NCI-H345 treated with DMSO at 0.1 percent for 48 hours (cell line): Measurements from ENCODE around the gene GALNT11.

ENCODE experiments used
- DNase-seq: peaks from one replicate; lab custom pipeline; 2025; ENCODE audit not compliant: unreplicated experiment; lab: John Stamatoyannopoulos, UW

GALNT11 gene

DNA sequence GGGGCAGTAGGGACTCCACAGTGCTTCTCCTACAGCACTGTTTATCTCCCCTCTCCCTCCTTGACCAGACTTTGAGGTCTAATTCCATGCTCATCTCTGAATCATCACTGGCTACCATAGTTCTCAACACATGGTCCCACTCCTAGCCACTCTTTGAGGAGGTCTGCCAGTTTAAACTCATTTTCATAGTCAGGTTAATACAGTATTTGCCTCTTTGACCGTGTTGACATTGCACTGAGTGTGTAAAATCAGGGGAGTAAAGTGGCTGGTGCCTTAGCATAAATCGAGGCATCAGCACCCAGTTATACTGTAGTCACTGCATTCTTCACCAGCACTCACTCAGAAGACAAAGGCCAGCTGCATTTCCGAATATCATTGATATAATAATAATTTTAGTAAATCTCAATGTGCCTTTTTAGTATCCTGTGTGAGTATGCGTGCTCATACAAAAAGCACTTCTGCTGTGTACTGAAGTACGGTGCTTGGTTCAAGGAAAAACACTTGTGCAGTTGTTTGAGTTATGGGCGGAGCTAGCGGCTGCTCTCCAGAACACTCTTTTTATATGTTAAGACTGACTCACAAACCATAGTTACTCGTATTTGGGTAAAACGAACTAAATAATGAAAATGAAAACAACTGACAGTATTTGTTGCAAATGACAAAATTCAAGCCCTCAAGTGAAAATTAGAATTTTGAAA is 89.7 kb downstream of the GALNT11 start:
- no peak for DNase-seq

DNA sequence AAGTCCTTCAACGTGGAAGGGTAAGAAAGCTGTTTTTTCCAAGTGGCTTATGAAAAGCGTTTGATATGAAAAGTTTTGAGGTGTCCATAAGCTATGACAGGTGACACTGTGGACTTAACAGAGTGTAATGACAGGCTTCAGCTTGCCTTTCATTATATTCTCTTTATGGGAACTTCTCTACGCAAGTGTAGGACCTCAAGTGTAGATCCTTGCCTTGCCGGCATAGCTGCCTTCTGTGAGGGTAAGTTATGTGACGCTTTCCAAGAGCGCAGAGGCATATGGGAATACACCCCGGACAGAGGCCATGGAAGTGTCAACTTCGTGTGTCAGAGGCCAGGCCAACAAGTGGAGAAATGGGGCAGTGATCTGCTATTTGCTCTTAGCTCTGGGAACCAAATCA is 91.9 kb downstream of the GALNT11 start:
- DNase-seq = no peak

DNA sequence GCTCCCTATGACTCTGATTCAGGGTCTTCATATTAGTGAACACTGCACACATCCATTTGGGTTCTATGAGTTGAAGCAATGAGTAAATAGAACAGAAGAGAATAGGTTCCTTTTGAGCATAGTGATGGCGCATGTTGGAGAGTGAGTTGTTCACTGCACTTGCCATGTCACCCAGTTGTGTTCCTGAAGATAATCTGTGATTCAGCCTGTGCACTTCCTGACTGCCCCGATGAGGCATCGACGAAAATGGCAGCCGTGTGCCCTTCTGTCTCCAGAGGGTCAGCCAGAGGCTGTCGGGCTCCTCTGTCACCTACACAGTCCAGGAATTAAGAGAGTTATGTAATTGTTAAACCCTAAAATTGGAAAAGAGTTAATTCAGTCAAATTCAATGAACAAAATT is 94.7 kb downstream of the GALNT11 start:
- no peak for DNase-seq

DNA sequence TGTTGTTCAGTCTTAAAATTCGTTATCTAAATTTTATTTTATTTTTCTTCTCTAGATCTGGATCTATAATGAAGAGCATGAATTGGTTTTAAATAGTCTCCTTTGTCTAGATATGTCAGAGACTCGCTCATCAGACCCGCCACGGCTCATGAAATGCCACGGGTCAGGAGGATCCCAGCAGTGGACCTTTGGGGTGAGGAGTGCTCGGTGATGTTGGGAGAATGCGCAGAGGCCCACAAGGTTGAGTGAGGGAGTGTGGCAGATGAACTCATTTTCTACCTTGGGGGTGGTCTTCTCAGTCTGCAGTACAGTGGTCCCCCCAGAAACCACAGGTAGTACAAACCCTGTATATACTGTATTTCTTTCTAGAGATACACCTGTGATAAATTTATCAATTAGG is 95.3 kb downstream of the GALNT11 start:
- DNase-seq = no peak

DNA sequence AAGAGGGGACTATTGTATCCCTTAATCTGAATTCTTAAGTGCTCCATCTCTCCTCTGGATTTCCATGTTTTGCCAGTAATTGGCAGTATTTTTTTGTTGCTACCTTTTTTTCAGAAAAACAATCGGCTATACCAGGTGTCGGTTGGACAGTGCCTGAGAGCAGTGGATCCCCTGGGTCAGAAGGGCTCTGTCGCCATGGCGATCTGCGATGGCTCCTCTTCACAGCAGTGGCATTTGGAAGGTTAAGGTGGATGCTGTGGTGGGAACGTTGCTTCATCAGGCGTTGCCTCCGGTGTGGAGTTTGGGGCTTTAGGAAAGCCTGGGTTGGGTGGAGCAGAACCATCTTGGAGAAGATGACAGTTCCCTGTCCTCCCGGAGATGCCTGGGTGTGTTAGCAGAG is 96.0 kb downstream of the GALNT11 start:
- DNase-seq = no peak

DNA sequence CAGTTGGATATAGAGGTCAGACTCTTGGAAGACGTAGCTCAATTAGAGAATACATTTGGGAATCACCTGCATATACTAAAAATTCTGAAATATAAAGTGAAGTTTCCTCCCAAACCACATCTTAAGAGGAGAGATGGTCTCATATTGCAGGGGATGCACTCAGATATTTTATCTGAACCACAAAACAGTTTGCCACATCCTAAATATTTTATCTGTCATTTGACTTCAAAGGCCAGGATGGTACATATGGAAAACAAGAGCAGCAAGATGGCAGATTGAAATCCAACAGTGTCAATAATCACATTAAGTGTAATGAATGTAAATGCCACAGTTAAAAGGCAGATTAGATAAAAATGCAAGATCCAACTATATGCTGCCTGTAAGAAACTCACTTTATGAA is 97.1 kb downstream of the GALNT11 start:
- no peak for DNase-seq

DNA sequence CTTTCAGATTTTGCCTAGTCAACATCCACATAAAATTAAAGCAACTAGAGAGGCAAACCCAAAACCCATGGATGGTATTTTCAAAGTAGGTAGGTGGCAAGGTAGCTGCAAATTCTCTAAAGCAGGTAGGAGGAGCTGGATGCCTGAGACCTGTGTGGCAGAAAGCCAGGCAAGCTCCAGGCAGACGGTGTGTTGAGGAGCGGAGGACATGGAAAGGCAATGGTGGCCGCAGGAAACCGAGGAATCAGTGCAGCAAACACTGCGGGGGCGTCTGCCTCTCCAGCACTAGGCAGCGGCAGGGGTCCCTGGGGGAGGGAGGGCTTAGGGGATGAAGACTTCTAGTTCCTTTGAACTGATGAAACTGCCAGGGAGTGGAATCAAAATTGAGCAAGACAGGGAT is 101.3 kb downstream of the GALNT11 start:
- DNase-seq = no peak

DNA sequence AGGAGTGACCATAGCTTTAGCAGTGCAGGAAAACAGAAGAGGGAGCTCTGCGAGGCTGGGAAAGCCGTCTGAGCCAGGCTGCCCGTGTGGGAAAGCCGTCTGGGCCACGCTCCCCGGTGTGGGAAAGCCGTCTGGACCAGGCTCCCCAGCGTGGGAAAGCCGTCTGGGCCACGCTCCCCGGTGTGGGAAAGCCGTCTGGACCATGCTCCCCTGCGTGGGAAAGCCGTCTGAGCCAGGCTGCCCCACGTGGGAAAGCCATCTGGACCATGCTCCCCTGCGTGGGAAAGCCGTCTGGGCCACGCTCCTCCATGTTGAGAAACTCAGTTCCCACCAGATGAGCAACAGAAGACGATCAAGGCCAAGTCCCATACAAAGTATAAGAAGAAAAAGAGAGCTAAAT is 101.8 kb downstream of the GALNT11 start:
- no peak for DNase-seq

DNA sequence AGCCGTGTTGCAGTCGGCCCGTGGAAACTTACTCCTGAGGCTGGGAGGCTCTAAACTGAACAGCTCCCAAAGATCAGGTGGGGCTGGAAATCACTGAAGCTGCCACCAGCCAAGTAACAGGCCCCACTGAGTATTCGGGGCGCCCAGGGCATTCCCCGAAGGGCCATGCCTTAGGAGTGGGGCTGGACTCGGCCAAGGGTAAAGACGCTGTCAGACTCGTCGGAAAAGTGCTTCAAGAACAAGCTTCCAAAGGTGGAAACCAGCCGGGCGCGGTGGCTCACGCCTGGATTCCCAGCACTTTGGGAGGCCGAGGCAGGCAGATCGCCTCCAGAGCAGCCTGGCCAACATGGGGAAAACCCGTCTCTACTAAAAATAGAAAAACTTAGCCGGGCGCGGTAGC is 102.8 kb downstream of the GALNT11 start:
- DNase-seq = no peak

DNA sequence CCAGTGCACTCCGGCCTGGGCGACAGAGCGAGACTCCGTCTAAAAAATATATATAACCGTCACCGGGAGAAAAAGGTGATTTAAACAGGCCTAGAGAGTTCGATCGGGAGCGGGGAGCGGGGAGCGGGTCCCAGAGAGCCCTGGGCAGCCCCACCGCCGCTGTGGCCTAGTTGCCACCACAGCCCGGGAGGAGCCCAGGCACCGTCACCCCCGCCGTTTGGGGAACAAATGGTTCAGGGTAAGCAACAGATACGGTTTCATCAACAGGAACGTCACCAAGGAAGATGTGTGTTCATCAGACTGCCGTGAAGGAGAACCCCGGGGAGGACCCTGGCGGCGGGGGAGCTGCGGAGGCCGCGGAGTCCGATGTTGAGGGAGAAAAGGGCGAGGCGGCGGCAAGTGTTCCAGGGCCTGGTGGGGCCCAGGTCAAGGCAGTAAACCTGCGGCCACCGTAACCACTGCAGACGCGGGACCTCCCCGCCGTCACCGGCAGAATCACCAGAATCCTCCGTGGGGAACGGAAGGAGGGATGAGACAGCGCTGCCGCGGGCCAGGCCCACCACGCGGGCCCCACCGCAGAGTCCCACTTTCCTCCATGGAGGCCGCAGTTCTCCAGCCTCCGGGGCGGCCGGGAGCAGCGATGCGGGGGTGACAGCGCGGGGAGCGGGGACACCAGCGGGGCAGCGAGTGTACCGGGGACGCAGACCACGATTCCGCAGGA is 103.4 kb downstream of the GALNT11 start:
- DNase-seq = no peak

DNA sequence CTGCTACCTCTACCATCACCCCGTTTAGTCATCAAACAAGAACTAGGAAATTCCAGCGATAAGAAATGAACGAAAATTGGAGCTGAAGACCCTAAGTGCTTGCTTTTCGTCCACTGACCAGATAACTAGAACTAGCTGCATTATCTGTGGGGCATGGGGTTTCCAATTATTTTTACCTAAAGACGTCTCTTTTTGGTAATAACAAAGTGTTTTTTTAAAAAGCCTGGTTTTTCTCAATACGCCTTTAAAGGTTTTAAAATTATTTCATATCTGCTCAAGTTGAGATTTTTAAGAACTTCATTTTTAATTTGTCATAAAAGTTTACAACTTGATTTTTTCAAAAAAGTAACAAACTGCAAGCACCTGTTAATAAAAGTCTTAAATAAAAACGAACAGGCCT is 104.2 kb downstream of the GALNT11 start:
- no peak for DNase-seq

DNA sequence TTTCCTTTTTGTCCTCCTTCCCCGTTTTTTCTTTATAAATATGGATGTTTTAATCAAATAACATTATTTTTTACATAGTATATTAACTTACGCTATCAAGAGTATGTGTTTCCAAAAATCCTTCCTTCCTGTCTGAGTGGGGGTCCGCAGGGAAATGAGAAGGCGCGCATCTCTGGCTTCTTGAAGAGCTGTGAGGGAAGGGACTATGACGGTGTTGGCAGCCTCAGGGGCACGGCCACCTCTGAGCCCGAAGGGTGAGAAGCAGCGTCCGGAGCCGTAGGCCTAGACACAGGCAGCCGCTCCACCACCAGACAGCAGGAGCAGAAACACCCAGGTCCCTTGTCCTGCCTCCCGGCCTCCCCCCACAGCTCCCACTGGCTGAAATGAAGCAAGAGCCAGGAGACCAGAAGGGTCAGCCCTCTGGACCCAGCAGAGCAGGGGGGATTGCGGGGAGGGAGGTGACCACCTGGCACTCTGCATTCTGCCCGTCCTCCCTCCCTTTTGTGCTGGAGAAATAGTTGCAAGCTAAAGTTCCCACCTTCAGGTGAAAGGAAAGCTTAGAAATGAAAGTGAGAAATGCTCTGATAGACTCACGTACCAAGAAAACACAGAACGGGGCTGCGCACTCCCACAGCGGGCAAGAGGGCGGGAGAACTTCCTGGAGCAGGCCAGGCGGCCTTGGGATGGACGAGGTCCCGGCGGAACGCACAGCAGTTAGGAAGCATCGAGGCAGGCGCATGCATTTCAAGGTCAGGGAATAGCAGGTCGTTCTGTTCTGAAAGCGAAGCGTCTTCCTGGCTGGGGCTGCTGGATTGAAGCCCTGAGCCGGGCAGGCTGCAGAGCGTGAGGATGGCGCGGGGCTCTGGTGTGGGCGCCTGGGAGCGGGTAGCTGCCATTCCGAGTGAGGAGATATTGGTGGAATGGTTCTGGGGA is 105.5 kb downstream of the GALNT11 start:
- no peak for DNase-seq

DNA sequence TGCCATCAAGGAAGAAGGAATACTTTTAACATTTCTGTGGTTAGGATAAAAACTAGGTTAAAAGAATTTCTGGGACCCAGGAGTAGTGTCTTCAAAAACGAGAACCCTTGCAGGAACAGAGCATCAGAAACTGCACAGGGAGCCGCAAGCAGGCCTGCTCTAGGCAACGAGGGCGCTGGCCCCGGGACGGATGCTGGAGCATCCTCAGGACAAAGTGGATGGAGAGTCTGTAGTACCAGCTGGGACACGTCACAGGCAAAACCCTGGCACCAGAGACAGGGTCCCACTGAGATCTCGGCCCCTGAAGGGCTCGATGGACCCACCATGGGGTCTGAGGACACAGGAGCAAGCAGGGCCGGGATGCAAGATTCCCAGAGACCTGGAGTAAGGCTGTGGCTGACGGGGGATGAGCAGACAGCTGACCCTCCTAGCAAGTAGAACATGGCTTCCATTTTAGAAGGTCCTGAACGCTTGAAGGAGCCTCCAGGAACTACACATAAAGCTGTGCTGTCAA is 106.6 kb downstream of the GALNT11 start:
- no peak for DNase-seq

DNA sequence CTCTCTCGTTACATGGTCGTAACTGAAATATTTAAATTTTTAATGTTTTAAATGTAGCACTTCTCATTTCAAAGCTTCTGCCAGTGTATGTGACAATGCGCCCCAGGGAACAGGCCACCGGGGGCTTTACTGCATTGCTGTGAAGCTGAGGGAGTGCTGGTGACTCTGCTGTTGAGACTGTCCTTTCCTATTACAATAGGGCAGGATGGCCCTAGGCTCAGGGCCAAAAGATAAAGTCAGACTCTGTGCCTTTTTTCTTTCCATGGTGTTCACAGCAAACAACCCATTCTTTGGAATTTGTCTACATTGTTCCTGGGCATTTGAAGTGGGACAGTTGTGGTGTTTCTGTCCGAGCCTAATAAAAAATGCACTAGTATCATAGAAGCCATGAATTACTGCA is 107.3 kb downstream of the GALNT11 start:
- no peak for DNase-seq

DNA sequence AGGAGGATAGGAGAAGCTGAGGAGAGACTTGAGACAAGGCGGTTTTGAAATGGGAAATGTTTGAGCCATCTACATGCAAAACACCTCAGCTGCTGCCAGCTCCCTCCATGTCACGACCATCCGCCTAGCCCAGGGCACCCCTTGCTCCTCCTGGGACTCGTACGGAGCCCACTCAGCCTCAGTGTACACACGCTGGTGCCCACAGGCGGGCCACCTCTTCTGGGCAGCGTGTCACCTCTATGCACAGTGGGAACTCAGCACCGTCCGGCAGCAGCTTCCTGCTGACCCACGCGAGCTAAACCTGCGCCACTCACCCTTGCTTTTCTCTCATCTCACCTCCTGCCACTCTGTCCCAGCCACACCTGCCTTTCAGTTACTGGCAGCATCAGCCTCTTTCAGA is 108.3 kb downstream of the GALNT11 start:
- no peak for DNase-seq

DNA sequence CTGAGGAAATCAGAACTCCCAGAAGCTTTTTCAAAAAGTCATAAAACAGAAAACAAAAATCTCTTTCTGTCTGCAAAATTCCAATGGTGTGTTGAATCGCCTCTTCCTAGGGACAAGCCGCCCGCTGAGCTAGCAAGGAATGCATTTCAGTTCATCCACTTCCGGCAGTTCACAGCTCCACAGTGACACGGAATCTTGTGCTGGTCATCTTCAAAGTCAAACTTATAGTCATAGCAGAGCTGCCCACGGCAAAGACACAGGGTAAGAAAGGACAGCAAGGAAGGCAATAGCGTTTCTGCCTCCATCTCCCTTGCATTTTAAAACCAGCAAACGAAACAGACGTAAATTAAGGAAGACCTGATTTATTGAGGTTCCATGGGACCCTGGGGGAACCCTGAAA is 111.2 kb downstream of the GALNT11 start:
- DNase-seq = no peak

DNA sequence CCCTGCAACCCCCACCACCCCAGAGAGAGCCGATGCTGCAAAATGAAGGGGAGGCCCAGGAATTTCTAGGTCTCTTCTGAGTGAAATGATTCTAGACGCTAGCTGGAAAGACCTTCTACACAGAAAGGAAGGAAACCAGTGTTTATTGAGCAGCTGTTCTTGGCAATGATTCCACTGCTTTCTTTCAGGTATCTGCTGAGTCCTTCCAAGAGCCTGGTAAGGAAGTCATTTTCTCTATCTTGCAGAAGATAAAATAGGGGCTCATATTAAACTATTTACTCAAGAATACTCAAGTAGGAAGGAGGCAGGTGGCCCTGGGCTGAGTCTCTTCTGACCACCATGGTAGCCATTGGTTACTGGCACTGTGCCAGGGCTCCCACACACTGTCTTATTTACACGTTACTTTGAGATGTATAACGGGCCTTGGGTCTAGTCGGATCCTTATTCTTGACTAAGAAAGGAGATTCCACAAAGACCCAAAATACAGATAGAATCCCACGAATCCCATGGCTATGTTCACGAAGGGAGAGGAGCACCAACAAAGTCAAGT is 112.1 kb downstream of the GALNT11 start:
- no peak for DNase-seq

DNA sequence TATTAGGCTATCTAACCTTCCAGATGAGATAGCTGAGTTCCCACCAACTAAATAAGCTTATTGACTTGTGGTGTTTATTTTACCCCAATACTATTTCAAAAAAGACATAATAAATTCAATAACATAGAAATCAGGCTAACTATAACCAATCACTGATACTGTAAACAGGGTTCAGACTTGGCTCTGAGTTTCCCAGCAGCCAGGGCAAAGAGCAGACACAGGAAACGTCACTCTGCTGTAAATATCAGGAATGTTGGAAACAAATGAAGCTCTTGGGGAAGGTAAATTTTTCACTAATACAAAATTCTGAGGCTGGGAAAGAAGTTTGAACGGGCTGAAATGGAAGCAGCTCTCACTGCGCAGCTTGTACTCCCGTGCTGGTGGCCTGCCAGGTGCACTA is 114.6 kb downstream of the GALNT11 start:
- no peak for DNase-seq

DNA sequence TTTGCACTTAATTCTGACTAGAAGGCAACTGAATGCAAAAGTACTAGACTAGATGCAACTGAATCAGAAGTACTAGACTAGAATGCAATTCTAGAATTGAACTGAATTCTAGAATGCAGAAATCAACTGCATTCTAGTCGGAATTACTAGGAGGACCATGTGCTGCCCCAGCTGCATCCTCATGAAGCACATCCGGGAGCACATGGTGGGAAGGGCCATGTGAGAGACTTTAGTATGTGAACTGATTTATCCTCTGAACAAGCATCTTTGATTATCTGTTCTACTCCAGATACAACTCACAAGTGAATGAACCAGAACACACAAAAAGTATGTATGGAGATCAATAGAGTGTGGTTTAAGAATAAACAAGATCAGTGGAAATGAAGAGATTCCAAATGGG is 115.1 kb downstream of the GALNT11 start:
- DNase-seq = no peak

DNA sequence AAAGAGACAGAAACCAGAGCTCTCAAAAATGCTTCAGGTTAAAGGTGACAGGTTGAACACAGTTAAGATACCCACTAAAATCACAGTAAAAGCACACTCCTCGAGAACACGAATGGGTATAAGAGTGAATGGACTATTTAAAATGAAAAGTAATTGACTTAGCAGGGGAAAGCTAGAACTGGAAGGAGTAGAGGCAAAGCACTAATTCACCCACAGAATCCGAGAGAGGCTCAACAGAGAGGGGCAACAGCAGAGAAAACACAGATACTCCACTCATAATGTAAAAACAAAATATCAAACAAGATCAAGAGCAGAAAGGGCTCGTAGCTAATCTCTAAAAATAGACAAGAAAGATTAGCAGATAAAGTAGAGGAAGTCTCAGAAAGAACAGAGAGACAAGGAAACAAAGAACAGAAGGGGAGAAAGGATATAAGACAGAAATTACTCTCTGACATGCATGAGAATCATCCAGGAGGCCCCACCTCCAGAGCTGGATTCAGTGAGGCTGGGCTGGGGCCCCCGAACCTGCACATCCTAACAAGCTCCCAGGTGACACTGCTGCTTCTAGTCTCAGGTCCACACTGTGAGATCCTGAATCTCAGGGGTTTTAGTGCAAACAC is 117.6 kb downstream of the GALNT11 start:
- no peak for DNase-seq
